ENCODE measurements around the gene EEFSEC.
A peak's percentile ranks its signal among the peaks of the same experiment; 100 is the strongest.

The EEFSEC gene

DNA sequence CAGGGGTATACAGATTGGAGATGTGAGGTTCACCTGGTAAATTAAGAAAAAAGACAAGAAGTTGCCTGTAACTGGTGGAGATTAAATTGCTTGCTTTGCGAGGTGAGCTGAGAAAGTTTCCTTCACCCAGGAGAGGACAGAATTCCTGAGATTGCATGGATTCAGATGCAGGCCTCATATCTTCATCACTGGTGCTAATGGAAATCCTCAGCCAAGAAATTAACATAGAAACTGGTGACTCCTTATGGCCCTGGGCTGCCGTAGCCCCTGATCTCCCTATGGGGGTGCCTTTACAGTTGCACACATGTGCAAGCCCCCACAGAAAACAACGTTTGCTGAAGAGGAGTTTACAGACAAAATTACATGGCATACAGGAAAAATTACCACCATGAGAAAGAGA is 68.0 kb downstream of the EEFSEC start:
- no peak for DNase-seq

DNA sequence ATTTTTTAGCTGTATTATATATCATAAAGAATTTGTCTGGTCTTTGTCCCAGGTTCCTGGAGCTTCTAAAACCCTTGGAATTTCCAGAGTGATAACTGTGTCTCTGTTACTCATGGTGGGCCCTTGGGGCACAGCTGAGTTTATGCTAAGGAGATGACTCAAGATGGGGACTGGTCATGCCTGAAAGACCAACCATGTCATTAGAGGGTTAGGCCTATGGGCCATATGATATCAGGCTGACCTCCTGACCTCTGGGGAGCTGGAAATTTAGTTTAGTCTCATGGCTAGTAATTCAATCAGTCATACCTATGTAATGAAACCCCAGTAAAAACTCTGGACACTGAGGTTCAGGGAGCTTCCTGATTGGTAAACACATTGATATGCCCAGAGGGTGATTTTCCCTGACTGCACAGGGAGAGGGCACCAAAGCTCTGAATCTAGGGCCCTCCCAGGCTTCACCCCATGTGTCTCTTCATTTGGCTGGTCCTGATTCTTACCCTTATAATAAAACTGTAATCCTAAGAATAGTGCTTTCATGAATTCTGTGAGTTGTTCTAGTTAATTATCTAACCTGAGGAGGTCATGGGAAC is 69.6 kb downstream of the EEFSEC start:
- DNase-seq, result no peak

DNA sequence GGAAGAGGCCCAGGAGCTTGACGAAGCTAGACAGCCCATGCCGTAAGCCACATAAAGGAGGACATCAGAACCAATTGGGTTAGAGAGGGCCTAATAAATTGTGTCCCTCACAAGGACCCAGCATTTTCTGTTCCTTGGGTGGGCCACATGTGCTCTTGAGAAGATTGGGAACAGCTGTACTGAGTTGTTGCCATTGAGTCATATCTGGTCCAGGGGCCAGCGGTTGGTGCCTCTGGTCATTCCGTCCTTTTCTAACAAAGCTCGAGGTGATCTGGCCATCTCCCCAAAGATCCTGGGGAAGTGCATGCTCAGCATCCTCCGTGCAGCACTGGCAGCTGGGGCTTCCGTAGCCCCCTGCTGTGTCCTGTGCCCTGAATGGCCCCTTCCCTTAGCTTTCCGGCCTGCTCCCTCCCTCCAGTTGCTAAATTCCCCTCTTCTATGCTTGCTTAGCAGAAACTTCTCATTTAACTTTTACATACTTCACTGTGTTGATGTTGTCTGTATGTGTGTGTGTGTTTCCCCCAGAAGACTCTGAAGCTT is 73.0 kb downstream of the EEFSEC start:
- DNase-seq, result no peak

DNA sequence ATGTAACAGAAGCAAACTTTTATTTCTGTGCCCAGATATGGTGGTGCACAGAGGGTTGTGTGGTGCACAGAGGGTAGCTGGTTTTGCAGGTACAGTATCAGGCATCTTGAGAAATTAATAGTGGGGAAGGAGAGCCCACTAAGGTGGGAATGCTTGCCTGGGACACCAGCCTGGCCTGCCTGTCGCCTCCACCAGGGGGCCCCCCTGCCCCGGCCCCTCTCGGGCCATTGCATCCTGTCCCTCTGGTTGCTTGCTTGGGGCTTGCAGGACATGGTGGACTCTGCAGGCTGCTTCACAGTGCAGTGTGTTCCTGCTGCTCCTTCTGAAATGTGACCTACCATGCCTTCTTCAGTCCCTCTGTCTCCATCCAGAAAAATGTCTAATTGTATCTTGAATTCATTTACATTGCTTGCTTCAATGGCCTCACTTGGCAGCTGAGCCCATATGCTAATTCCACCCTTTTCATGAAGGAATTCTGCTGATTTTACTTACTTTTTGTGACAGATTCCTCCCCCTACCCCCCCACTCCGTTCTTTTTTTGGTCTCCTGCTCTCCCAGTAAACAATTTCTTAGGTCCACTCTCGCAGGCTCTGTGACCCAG is 73.6 kb downstream of the EEFSEC start:
- peak; percentile 58 for DNase-seq

- DNase-seq, result no peak
These were observed 74.2 kb downstream of the EEFSEC start for GRCh38 chr3:128227507-128227906.

GRCh38 chr3:128228366-128228910 is 75.2 kb downstream of the EEFSEC start:
- DNase-seq, result no peak

GRCh38 chr3:128229106-128229857 is 76.0 kb downstream of the EEFSEC start:
- DNase-seq, result no peak

DNA sequence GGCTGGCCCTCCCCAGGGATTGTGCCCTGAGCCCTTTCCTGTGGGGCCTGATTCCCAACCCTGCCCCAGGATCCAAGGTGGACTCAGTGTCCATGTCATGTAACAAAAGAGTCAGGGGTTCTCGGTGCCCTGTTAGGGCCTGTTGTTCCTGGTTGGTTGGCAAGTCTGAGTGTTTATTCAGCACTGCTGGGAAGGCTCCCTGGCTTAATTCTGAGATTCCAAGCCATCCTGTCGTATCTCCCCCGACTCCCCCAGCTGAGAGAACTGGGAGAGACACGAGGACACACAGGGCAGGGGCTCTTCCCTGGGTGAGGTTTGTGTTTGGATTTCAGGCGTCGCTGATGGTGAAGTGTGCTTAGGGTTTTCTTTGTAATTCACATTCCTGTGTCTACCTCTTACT is 78.3 kb downstream of the EEFSEC start:
- no peak for DNase-seq

DNA sequence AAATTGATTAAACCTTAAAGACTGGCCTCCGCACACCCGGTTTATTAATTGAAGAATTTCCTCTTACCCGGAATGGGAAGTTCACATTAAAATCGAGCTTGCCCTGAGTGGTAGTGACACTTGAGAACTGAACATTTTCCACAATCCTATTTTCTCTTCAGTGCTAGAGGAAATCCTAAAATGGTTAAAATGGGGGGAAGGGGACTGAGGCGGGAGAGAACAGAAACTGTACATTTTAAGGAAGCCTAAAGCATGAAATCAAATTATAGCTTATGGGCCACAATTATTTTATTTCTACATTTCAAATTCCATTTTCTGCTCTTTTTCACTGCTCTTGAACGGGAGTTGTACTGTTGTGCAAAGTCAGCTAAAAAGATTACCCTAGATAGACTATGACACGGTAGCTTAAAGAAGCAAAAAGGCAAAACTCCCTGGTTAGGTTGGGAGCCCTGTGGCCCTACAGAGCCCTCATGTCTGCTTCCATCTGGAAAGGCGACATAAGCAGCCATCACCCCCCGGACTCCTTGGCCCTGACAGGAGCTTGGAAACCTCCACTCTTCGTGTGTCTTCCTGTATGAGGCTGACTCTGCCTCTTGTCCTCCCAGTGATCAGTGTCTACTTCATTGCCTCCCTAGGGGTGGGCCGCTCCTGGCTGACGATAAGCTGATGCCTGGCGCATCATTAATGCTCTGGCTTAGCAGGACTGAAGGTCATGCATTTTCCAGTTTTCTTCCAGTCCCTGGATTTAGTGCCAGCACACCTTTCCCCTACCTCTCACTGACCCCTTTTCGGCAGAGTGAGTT is 79.3 kb downstream of the EEFSEC start:
- DNase-seq, result no peak

- no peak for DNase-seq
These were observed 82.1 kb downstream of the EEFSEC start for GRCh38 chr3:128235207-128235926.

- peak; percentile 74 for DNase-seq
These were observed 83.4 kb downstream of the EEFSEC start for GRCh38 chr3:128236657-128237056.

- no peak for DNase-seq
These were observed 84.3 kb downstream of the EEFSEC start for GRCh38 chr3:128237348-128238183.

GRCh38 chr3:128238184-128238489 is 84.9 kb downstream of the EEFSEC start:
- DNase-seq, result no peak

DNA sequence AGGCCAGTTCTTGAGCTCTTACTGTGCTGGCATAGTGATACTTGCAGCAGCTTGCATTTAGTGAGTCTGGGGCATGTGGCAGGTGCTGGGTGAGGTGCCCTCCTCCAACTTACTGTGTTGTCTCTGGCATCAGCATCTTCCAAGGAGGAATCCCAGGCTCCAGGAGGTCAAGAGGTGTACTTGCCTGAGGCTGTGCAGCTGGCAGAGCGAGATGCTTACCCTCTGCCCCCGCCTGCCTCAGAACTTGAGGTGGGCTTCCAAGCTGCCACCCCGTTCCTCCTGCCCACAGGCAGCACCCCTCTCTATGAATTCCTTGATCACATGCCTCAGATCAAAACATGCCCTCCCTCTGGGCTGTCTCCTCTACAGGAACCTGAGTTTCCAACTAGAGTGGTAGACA is 86.0 kb downstream of the EEFSEC start:
- DNase-seq, result no peak

GRCh38 chr3:128240232-128240631 is 87.0 kb downstream of the EEFSEC start:
- no peak for DNase-seq

DNA sequence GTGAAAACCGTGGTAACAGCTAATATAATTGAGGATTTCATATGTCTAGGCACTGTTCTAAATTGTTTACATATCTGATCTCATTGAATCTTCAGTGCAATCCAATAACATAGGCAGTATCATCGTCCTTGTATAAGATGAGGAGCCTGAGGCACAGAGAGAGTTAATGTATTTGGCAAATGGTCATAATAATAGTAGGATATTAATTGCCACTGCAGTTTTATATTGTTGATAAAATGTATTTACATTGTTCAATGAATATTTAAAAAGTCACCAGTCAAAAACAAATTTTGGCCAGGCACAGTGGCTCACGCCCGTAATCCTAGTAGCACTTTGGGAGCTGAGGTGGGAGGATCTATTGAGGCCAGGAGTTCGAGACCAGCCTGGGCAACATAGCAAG is 88.5 kb downstream of the EEFSEC start:
- DNase-seq, result no peak

GRCh38 chr3:128242818-128243601 is 89.7 kb downstream of the EEFSEC start:
- no peak for DNase-seq

GRCh38 chr3:128243602-128244504 is 90.6 kb downstream of the EEFSEC start:
- no peak for DNase-seq

GRCh38 chr3:128245460-128245859 is 92.2 kb downstream of the EEFSEC start:
- DNase-seq, result no peak

Measured in NCI-H146 (cell line).